Fibroblast of pulmonary artery (primary cell): ENCODE data around the gene CD247.

Source experiments
- DNase-seq: peaks from one replicate; pipeline ENCODE4 v3.0.0-alpha.2; 2010; ENCODE audit warnings: low read depth
- H3K4me3 ChIP-seq: replicated peaks from 2 replicates; pipeline ENCODE4 v1.5.1; 2011; ENCODE audit warnings: low read depth, mild to moderate bottlenecking, control low read depth, low read length, moderate library complexity
- CTCF ChIP-seq: IDR thresholded peaks from 2 replicates; pipeline ENCODE4 v1.5.1; 2011; ENCODE audit warnings: mild to moderate bottlenecking, control low read depth, low read length, inconsistent platforms; ENCODE audit errors: missing control alignments

CD247 gene

GRCh38 chr1:167489571-167490340 lies 28.6 kb downstream of the CD247 start:
- H3K4me3 ChIP-seq, result no peak overlapping the region
- DNase-seq, result no peak

GRCh38 chr1:167488786-167489185 lies 29.5 kb downstream of the CD247 start:
- no peak for TF ChIP-seq CTCF
- no peak for DNase-seq
- H3K4me3 ChIP-seq, result no peak overlapping the region

More at GRCh38 chr1:167489571-167490340, 28.6 kb downstream of the CD247 start:
- TF ChIP-seq CTCF, result no peak

- no peak for TF ChIP-seq CTCF
- no peak overlapping the region for H3K4me3 ChIP-seq
- no peak for DNase-seq
These were observed 30.7 kb downstream of the CD247 start for GRCh38 chr1:167487614-167488013.

GRCh38 chr1:167486090-167486824 lies 32.1 kb downstream of the CD247 start:
- peak; percentile 2 for DNase-seq
- no peak overlapping the region for H3K4me3 ChIP-seq
- no peak for TF ChIP-seq CTCF

GRCh38 chr1:167484726-167485502 lies 33.4 kb downstream of the CD247 start:
- H3K4me3 ChIP-seq, result no peak overlapping the region
- no peak for TF ChIP-seq CTCF
- DNase-seq, result no peak

GRCh38 chr1:167483790-167484189 lies 34.5 kb downstream of the CD247 start:
- no peak for TF ChIP-seq CTCF
- no peak for DNase-seq
- H3K4me3 ChIP-seq, result no peak overlapping the region
